ENCODE data around the gene SH3GL3. TPM values are rescaled to one million over a fixed set of nuclear protein-coding genes. Genes with fewer than 3 reads are reported as not detected.

Gene SH3GL3
- total RNA-seq, 2 experiments from 2014 or later, result not detected

DNA sequence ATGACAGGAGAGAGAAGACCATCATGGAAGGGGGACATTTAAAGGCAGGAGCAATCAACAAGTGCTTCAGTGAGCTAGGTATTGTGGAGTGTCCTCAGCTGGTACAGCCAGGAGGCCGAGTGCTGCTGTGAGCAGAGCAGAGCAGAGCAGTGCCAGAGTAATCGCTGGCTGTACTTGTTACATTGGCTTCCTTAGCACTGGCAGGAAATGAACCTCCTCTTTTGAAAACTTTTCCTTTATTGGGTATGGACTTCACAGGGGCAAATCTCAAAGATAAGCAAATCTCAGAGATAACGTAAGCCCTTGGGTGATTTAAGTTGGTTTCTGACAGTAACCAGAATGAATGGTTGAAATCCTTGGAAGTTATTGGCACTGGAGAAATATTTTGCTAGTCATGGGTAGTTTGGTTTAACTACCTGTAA, 2.1 kb downstream of the SH3GL3 start:
- no peaks in the 10 kb centered on the region for H3K36me3 ChIP-seq (ENCODE audit: insufficient read depth, low read length)
- H3K4me1 ChIP-seq (ENCODE audit: insufficient read depth, low read length, poor library complexity, severe bottlenecking), result no peaks in the 10 kb centered on the region
- no TSS peak for BruUV-seq (replicated peaks)
- H3K79me2 ChIP-seq (ENCODE audit: insufficient read depth, low read depth, low read length), result no peaks in the 10 kb centered on the region
- no peak for TF ChIP-seq EZH2phosphoT487 (IDR thresholded peaks at IDR 0.05; ENCODE audit: borderline replicate concordance, low read depth, low read length)
- TF ChIP-seq, protein P1, sequence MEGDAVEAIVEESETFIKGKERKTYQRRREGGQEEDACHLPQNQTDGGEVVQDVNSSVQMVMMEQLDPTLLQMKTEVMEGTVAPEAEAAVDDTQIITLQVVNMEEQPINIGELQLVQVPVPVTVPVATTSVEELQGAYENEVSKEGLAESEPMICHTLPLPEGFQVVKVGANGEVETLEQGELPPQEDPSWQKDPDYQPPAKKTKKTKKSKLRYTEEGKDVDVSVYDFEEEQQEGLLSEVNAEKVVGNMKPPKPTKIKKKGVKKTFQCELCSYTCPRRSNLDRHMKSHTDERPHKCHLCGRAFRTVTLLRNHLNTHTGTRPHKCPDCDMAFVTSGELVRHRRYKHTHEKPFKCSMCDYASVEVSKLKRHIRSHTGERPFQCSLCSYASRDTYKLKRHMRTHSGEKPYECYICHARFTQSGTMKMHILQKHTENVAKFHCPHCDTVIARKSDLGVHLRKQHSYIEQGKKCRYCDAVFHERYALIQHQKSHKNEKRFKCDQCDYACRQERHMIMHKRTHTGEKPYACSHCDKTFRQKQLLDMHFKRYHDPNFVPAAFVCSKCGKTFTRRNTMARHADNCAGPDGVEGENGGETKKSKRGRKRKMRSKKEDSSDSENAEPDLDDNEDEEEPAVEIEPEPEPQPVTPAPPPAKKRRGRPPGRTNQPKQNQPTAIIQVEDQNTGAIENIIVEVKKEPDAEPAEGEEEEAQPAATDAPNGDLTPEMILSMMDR (conservative IDR thresholded peaks at IDR 0.05; ENCODE audit: low read length), result no peak
- no peaks in the 10 kb centered on the region for H4K20me1 ChIP-seq (ENCODE audit: insufficient read depth, low read length)
- ChIA-PET POLR2A (interaction anchor here (0.7 kb wide), 1 partner anchor 223 kb away, joined by 5 read pairs; no protein-coding TSS in a partner anchor), CTCF (ENCODE audit: unreplicated experiment) (no interaction called here)
- no peak for DNase-seq (ENCODE audit: low spot score)
- no peak overlapping the region for H3K4me3 ChIP-seq (ENCODE audit: low read depth, low read length, poor library complexity, severe bottlenecking)
- no peak overlapping the region for H3K27ac ChIP-seq (ENCODE audit: low read depth, low read length, poor library complexity, severe bottlenecking)
- no peak overlapping the region for H3K4me2 ChIP-seq (ENCODE audit: low read length)
- intact Hi-C loops (cut with micrococcal nuclease; ENCODE audit: unreplicated experiment), result no loop called here
- no peaks in the 10 kb centered on the region for H3K9me3 ChIP-seq (ENCODE audit: low read length)
- no peak overlapping the region for H2AFZ ChIP-seq (ENCODE audit: low read length)
- no peaks in the 10 kb centered on the region for H3K9me2 ChIP-seq (ENCODE audit: insufficient read depth, low read length)

DNA sequence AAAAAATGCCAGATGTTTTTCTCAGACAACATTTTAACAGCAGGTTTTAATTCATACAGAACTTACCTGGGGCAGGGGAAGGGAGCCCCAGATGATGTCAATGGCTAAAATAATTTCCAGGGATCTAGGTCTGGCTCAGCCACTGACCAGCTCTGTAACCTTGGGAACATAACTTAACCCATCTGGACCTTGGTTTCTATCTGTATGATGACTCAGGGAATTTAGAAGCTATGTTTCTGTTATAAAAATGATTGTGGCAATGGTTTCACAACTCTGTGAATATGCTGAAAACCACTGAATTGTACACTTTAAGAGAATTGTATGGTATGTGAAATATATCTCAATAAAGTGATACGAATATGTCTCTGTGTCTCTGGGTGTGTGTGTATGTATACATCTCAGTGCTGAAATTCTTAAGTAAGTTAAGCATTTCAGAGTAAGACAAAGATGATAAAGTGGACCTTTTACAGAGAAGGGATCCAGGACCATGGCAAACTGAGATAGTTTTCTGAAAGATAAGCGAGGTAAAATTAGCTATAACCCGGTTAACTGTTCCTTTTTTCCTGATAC, 2.9 kb downstream of the SH3GL3 start:
- no TSS peak for BruUV-seq (replicated peaks)
- POLR2A ChIA-PET, result interaction anchor here (0.7 kb wide), 1 partner anchor 222 kb away, joined by 5 read pairs; no protein-coding TSS in a partner anchor
- H3K36me3 ChIP-seq (ENCODE audit: insufficient read depth, low read length), result no peaks in the 10 kb centered on the region
- no peak overlapping the region for H3K27ac ChIP-seq (ENCODE audit: low read depth, low read length, poor library complexity, severe bottlenecking)
- TF ChIP-seq EZH2phosphoT487 (IDR thresholded peaks at IDR 0.05; ENCODE audit: borderline replicate concordance, low read depth, low read length), result no peak
- TF ChIP-seq, protein P1 (conservative IDR thresholded peaks at IDR 0.05; ENCODE audit: low read length), result no peak
- no peak for DNase-seq (ENCODE audit: low spot score)
- H3K4me3 ChIP-seq (ENCODE audit: low read depth, low read length, poor library complexity, severe bottlenecking), result no peak overlapping the region
- no peaks in the 10 kb centered on the region for H3K4me1 ChIP-seq (ENCODE audit: insufficient read depth, low read length, poor library complexity, severe bottlenecking)
- no peaks in the 10 kb centered on the region for H3K9me2 ChIP-seq (ENCODE audit: insufficient read depth, low read length)
- intact Hi-C loops (cut with micrococcal nuclease; ENCODE audit: unreplicated experiment), result no loop called here
- CTCF ChIA-PET (ENCODE audit: unreplicated experiment), result no interaction called here
- H2AFZ ChIP-seq (ENCODE audit: low read length), result no peak overlapping the region
- H4K20me1 ChIP-seq (ENCODE audit: insufficient read depth, low read length), result no peaks in the 10 kb centered on the region
- no peaks in the 10 kb centered on the region for H3K79me2 ChIP-seq (ENCODE audit: insufficient read depth, low read depth, low read length)
- H3K4me2 ChIP-seq (ENCODE audit: low read length), result no peak overlapping the region
- H3K9me3 ChIP-seq (ENCODE audit: low read length), result no peaks in the 10 kb centered on the region

DNA sequence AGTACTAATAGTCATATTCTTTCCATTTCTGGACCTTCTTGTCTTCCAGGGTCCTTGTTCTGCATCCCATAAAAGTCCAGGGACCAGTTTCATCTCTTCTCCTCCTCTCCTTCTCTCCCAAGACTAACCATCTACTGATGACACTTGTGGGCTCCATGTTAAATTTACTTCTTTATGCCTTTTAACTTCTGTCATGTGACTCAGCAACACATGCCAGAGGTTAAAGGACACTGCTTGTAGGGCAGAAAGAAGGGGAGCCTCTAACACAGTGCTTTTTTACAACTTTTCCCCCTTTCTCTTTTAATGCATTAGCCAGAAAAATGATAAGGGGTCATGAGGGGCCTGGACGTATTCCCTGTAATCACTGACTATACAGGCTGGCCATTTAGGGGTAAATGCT, 10.0 kb downstream of the SH3GL3 start:
- CTCF ChIA-PET (ENCODE audit: unreplicated experiment), result no interaction called here
- Histone ChIP-seq H3K36me3 (ENCODE audit: insufficient read depth, low read length) (no peaks in the 10 kb centered on the region), H3K79me2 (ENCODE audit: insufficient read depth, low read depth, low read length) (no peaks in the 10 kb centered on the region), H3K4me1 (ENCODE audit: insufficient read depth, low read length, poor library complexity, severe bottlenecking) (no peaks in the 10 kb centered on the region), H3K27ac (ENCODE audit: low read depth, low read length, poor library complexity, severe bottlenecking) (no peak overlapping the region), H3K9me2 (ENCODE audit: insufficient read depth, low read length) (no peaks in the 10 kb centered on the region), H3K4me2 (ENCODE audit: low read length) (no peak overlapping the region), H3K9me3 (ENCODE audit: low read length) (no peaks in the 10 kb centered on the region), H2AFZ (ENCODE audit: low read length) (no peak overlapping the region), H4K20me1 (ENCODE audit: insufficient read depth, low read length) (no peaks in the 10 kb centered on the region), H3K4me3 (ENCODE audit: low read depth, low read length, poor library complexity, severe bottlenecking) (no peak overlapping the region)
- POLR2A ChIA-PET, result no interaction called here
- DNase-seq (ENCODE audit: low spot score), result no peak
- TF ChIP-seq, protein P1 (conservative IDR thresholded peaks at IDR 0.05; ENCODE audit: low read length), result no peak
- BruUV-seq (replicated peaks), result no TSS peak
- intact Hi-C loops (cut with micrococcal nuclease; ENCODE audit: unreplicated experiment), result no loop called here

Measured in OCI-LY7 (cell line).